ENCODE results near the gene AGBL4. TPM values are rescaled to one million over a fixed set of nuclear protein-coding genes. Genes with fewer than 3 reads are reported as not detected.

The AGBL4 gene
- total RNA-seq, 1 experiment from 2014 or later = not detected

DNA sequence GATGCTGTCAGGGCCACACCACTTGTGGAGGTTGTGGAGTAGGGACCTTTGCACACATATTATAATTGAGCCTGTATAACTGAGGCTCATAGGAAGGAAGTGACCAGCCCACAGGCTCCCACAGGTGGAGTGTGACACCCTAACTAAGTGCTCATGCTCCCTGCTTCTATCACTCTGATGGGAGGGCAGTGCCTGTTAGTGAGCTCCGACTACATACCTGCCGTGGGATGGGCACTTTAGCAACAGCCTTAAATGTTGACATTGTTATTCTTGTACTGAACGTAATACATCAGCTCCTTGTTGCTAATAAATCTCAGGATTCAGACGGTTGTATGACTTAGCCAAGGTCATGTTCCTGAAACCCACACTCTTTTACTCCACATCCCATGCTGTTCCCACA lies 1305.0 kb downstream of the AGBL4 start:
- DNase-seq (ENCODE audit: low read depth, low spot score) (no peak), ATAC-seq (no peak)
- Histone ChIP-seq H3K4me3 (replicated peaks in 1 of 2; ENCODE audit: low read depth in 1 of 2, low read length in 2 of 2) (no peak overlapping the region), H4K20me1 (ENCODE audit: insufficient read depth) (no peaks in the 10 kb centered on the region), H3K4me1 (ENCODE audit: control insufficient read depth in 1 of 2, insufficient read depth in 2 of 2, low read length in 2 of 2) (no peaks in the 10 kb centered on the region), H3K4me2 (ENCODE audit: low read length) (no peak overlapping the region), H3K27me3 (ENCODE audit: insufficient read depth, low read length) (peaks cover 15% of the 10 kb centered on the region), H3K27ac (ENCODE audit: low read depth, low read length) (no peak overlapping the region), H3K9ac (ENCODE audit: low read length) (no peak overlapping the region), H2AFZ (ENCODE audit: low read depth, low read length, poor library complexity, severe bottlenecking) (no peak overlapping the region), H3K36me3 (ENCODE audit: control insufficient read depth in 1 of 2, insufficient read depth in 2 of 2, low read length in 2 of 2) (no peaks in the 10 kb centered on the region; a peak in 1 of 4 replicates), H3K9me2 (ENCODE audit: insufficient read depth) (no peaks in the 10 kb centered on the region), H3K79me2 (ENCODE audit: insufficient read depth, low read length) (no peaks in the 10 kb centered on the region), H3K9me3 (ENCODE audit: control insufficient read depth in 1 of 2, insufficient read depth in 1 of 2, low read depth in 1 of 2, low read length in 2 of 2) (no peaks in the 10 kb centered on the region)
- ChIA-PET CTCF (no interaction called here), POLR2A (no interaction called here), RAD21 (ENCODE audit: low non-redundant PET in 1 of 2, low total read pairs in 2 of 2, uncharacterized antibody in 2 of 2, unreplicated experiment in 2 of 2) (no interaction called here)
- TF ChIP-seq, protein P1, sequence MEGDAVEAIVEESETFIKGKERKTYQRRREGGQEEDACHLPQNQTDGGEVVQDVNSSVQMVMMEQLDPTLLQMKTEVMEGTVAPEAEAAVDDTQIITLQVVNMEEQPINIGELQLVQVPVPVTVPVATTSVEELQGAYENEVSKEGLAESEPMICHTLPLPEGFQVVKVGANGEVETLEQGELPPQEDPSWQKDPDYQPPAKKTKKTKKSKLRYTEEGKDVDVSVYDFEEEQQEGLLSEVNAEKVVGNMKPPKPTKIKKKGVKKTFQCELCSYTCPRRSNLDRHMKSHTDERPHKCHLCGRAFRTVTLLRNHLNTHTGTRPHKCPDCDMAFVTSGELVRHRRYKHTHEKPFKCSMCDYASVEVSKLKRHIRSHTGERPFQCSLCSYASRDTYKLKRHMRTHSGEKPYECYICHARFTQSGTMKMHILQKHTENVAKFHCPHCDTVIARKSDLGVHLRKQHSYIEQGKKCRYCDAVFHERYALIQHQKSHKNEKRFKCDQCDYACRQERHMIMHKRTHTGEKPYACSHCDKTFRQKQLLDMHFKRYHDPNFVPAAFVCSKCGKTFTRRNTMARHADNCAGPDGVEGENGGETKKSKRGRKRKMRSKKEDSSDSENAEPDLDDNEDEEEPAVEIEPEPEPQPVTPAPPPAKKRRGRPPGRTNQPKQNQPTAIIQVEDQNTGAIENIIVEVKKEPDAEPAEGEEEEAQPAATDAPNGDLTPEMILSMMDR (IDR thresholded peaks at IDR 0.05 in 2 of 3, conservative IDR thresholded peaks at IDR 0.05 in 1 of 3; ENCODE audit: borderline replicate concordance in 1 of 3, insufficient read depth in 1 of 3, low read depth in 2 of 3, low read length in 2 of 3) = no peak
- TF ChIP-seq SIN3A (IDR thresholded peaks at IDR 0.05; ENCODE audit: low read depth) (no peak), FOSL1 (IDR thresholded peaks at IDR 0.05; ENCODE audit: low read depth) (no peak), ELF1 (IDR thresholded peaks at IDR 0.05; ENCODE audit: borderline replicate concordance, low read depth) (no peak), SP1 (IDR thresholded peaks at IDR 0.05; ENCODE audit: low read depth) (no peak), CEBPB (IDR thresholded peaks at IDR 0.05; ENCODE audit: low read depth) (no peak), YY1 (IDR thresholded peaks at IDR 0.05; ENCODE audit: extremely low read depth, insufficient replicate concordance, low read depth, low read length) (no peak)
- TF ChIP-seq, protein P2, sequence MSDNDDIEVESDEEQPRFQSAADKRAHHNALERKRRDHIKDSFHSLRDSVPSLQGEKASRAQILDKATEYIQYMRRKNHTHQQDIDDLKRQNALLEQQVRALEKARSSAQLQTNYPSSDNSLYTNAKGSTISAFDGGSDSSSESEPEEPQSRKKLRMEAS (IDR thresholded peaks at IDR 0.05) = no peak
- intact Hi-C loops (cut with micrococcal nuclease) = no loop called here
- no TSS peak for BruUV-seq (replicated peaks)

DNA sequence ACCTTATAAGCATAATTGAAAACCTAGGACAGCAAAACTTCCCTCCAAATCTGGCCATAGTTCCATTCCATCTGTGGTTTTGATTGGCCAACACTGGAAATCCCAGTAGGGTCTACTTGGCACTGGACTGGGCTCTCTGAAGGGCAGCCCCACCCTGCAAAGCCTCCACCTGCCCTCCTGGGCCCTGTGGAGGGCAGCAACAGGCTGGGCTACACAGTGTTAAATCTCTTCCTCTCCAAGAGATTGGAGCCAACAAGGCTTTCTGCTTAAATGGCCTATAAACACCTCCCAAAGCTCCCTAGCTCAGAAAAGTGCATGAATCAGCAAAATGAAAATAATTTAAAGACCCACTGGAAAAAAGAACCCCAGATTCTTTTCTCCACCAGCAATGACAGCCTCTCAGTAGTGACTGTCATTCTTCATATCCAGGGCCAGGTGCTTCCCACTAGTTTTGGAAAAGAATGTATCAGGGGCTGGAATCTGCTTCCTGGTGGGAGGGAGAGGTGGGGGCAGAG lies 1305.6 kb downstream of the AGBL4 start:
- BruUV-seq (replicated peaks) = no TSS peak
- no peaks in the 10 kb centered on the region for H3K4me1 ChIP-seq (ENCODE audit: control insufficient read depth in 1 of 2, insufficient read depth in 2 of 2, low read length in 2 of 2)
- no peaks in the 10 kb centered on the region for H3K79me2 ChIP-seq (ENCODE audit: insufficient read depth, low read length)
- ChIA-PET POLR2A (no interaction called here), CTCF (no interaction called here), RAD21 (ENCODE audit: low non-redundant PET in 1 of 2, low total read pairs in 2 of 2, uncharacterized antibody in 2 of 2, unreplicated experiment in 2 of 2) (no interaction called here)
- H3K9me2 ChIP-seq (ENCODE audit: insufficient read depth) = no peaks in the 10 kb centered on the region
- H3K4me3 ChIP-seq (replicated peaks in 1 of 2; ENCODE audit: low read depth in 1 of 2, low read length in 2 of 2) = no peak overlapping the region
- H3K27ac ChIP-seq (ENCODE audit: low read depth, low read length) = no peak overlapping the region
- no peak overlapping the region for H2AFZ ChIP-seq (ENCODE audit: low read depth, low read length, poor library complexity, severe bottlenecking)
- intact Hi-C loops (cut with micrococcal nuclease) = no loop called here
- no peaks in the 10 kb centered on the region for H3K9me3 ChIP-seq (ENCODE audit: control insufficient read depth in 1 of 2, insufficient read depth in 1 of 2, low read depth in 1 of 2, low read length in 2 of 2)
- DNase-seq (ENCODE audit: low read depth, low spot score) = no peak
- no peak for ATAC-seq
- no peaks in the 10 kb centered on the region; a peak in 1 of 4 replicates for H3K36me3 ChIP-seq (ENCODE audit: control insufficient read depth in 1 of 2, insufficient read depth in 2 of 2, low read length in 2 of 2)
- H3K27me3 ChIP-seq (ENCODE audit: insufficient read depth, low read length) = peaks cover 11% of the 10 kb centered on the region
- no peak overlapping the region for H3K9ac ChIP-seq (ENCODE audit: low read length)
- H4K20me1 ChIP-seq (ENCODE audit: insufficient read depth) = no peaks in the 10 kb centered on the region
- no peak overlapping the region for H3K4me2 ChIP-seq (ENCODE audit: low read length)
- TF ChIP-seq, protein P3, sequence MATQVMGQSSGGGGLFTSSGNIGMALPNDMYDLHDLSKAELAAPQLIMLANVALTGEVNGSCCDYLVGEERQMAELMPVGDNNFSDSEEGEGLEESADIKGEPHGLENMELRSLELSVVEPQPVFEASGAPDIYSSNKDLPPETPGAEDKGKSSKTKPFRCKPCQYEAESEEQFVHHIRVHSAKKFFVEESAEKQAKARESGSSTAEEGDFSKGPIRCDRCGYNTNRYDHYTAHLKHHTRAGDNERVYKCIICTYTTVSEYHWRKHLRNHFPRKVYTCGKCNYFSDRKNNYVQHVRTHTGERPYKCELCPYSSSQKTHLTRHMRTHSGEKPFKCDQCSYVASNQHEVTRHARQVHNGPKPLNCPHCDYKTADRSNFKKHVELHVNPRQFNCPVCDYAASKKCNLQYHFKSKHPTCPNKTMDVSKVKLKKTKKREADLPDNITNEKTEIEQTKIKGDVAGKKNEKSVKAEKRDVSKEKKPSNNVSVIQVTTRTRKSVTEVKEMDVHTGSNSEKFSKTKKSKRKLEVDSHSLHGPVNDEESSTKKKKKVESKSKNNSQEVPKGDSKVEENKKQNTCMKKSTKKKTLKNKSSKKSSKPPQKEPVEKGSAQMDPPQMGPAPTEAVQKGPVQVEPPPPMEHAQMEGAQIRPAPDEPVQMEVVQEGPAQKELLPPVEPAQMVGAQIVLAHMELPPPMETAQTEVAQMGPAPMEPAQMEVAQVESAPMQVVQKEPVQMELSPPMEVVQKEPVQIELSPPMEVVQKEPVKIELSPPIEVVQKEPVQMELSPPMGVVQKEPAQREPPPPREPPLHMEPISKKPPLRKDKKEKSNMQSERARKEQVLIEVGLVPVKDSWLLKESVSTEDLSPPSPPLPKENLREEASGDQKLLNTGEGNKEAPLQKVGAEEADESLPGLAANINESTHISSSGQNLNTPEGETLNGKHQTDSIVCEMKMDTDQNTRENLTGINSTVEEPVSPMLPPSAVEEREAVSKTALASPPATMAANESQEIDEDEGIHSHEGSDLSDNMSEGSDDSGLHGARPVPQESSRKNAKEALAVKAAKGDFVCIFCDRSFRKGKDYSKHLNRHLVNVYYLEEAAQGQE (IDR thresholded peaks at IDR 0.05; ENCODE audit: low read depth) = no peak
- TF ChIP-seq TCF7L2 (IDR thresholded peaks at IDR 0.05; ENCODE audit: borderline replicate concordance, extremely low read depth, insufficient read depth, insufficient read length) (no peak), FOSL1 (IDR thresholded peaks at IDR 0.05; ENCODE audit: low read depth) (no peak), EZH2phosphoT487 (IDR thresholded peaks at IDR 0.05; ENCODE audit: borderline replicate concordance) (no peak), SIN3A (IDR thresholded peaks at IDR 0.05; ENCODE audit: low read depth) (no peak)
- TF ChIP-seq, protein P4, sequence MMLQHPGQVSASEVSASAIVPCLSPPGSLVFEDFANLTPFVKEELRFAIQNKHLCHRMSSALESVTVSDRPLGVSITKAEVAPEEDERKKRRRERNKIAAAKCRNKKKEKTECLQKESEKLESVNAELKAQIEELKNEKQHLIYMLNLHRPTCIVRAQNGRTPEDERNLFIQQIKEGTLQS (IDR thresholded peaks at IDR 0.05) = no peak

Data from HCT116 (cell line).